NCI-H82 treated with DMSO at 0.1 percent for 48 hours (cell line): ENCODE data around the gene FIGLA.
A peak's percentile ranks its signal among the peaks of the same experiment; 100 is the strongest.
"Not testable (repeated sequence)": the region's sequence is repeated elsewhere in the genome, so short reads cannot be mapped to it uniquely, and the experiment has no call there.

Source experiments
- DNase-seq: peaks from one replicate; lab custom pipeline; 2025; ENCODE audit not compliant: unreplicated experiment; lab: John Stamatoyannopoulos, UW

The FIGLA gene

GRCh38 chr2:70808983-70809958 is 18.8 kb upstream of the FIGLA start:
- DNase-seq: peak; percentile 62

GRCh38 chr2:70807828-70808118 is 17.3 kb upstream of the FIGLA start:
- DNase-seq: no peak

GRCh38 chr2:70807102-70807827 is 16.8 kb upstream of the FIGLA start:
- DNase-seq: peak; percentile 30

GRCh38 chr2:70806620-70807019 is 16.2 kb upstream of the FIGLA start:
- no peak for DNase-seq

GRCh38 chr2:70806013-70806412 is 15.6 kb upstream of the FIGLA start:
- peak; percentile 7 for DNase-seq

GRCh38 chr2:70801607-70802263 is 11.3 kb upstream of the FIGLA start:
- no peak for DNase-seq

- no peak for DNase-seq
Measured at GRCh38 chr2:70799706-70800105, 9.3 kb upstream of the FIGLA start.

- not testable (repeated sequence) for DNase-seq
Measured at GRCh38 chr2:70797996-70798395, 7.6 kb upstream of the FIGLA start.

- DNase-seq: no peak
Measured at GRCh38 chr2:70797506-70797905, 7.1 kb upstream of the FIGLA start.

GRCh38 chr2:70796262-70796661 is 5.8 kb upstream of the FIGLA start:
- no peak for DNase-seq

GRCh38 chr2:70795164-70795995 is 4.9 kb upstream of the FIGLA start:
- no peak for DNase-seq

- no peak for DNase-seq
Measured at GRCh38 chr2:70793450-70793849, 3.0 kb upstream of the FIGLA start.

- DNase-seq: peak; percentile 48
Measured at GRCh38 chr2:70789304-70790135, 923 bp downstream of the FIGLA start.

GRCh38 chr2:70785137-70785911 is 5.1 kb downstream of the FIGLA start:
- peak; percentile 47 for DNase-seq

- DNase-seq: no peak
Measured at GRCh38 chr2:70784320-70784719, 6.1 kb downstream of the FIGLA start.

- no peak for DNase-seq
Measured at GRCh38 chr2:70779911-70780545, 10.4 kb downstream of the FIGLA start.

- no peak for DNase-seq
Measured at GRCh38 chr2:70779491-70779890, 11.0 kb downstream of the FIGLA start.

- DNase-seq: no peak
Measured at GRCh38 chr2:70778676-70779075, 11.8 kb downstream of the FIGLA start.

- no peak for DNase-seq
Measured at GRCh38 chr2:70777450-70777849, 13.0 kb downstream of the FIGLA start.
